Right ventricle myocardium superior (tissue), 1 donor: Measurements from ENCODE around the gene SPG11. TPM values are rescaled to one million over a fixed set of nuclear protein-coding genes. Genes with fewer than 3 reads are reported as not detected.

Experiments used
- total RNA-seq: library from RNA; stranded (reverse); fragmentation: NEBNext Ultra II Directional; extraction: Animal tissue kit (Norgen Biotek cat#: 25700); gene quantifications from one replicate; pipeline ENCODE4 v1.2.1, GENCODE V29; 2021
- donor health status: DM: no; HTN: yes; CAD: no; lungs with severe emphysema.

Gene SPG11
- total RNA-seq, 1 donor from 2014 or later = 43.8 TPM

Other genes starting within 250 kb of the SPG11 start
- gene CTDSPL2, start 236.0 kb downstream of the SPG11 start, total RNA-seq = 16.6 TPM
- gene EIF3J, start 126.5 kb downstream of the SPG11 start, total RNA-seq = 92.7 TPM
- 3.2 TPM for gene PATL2, start 47.7 kb upstream of the SPG11 start, total RNA-seq
- 1,025 TPM for gene B2M, start 47.9 kb upstream of the SPG11 start, total RNA-seq
- gene TRIM69, start 72.9 kb upstream of the SPG11 start, total RNA-seq = 53.9 TPM